Fibroblast of skin of right quadriceps (primary cell): ENCODE measurements around the gene ZNF48.
"Not testable (repeated sequence)": the region's sequence is repeated elsewhere in the genome, so short reads cannot be mapped to it uniquely, and the experiment has no call there.

ENCODE experiments used
- DNase-seq: peaks from one replicate; pipeline ENCODE4 v3.0.0-alpha.2; 2013

ZNF48 gene

DNA sequence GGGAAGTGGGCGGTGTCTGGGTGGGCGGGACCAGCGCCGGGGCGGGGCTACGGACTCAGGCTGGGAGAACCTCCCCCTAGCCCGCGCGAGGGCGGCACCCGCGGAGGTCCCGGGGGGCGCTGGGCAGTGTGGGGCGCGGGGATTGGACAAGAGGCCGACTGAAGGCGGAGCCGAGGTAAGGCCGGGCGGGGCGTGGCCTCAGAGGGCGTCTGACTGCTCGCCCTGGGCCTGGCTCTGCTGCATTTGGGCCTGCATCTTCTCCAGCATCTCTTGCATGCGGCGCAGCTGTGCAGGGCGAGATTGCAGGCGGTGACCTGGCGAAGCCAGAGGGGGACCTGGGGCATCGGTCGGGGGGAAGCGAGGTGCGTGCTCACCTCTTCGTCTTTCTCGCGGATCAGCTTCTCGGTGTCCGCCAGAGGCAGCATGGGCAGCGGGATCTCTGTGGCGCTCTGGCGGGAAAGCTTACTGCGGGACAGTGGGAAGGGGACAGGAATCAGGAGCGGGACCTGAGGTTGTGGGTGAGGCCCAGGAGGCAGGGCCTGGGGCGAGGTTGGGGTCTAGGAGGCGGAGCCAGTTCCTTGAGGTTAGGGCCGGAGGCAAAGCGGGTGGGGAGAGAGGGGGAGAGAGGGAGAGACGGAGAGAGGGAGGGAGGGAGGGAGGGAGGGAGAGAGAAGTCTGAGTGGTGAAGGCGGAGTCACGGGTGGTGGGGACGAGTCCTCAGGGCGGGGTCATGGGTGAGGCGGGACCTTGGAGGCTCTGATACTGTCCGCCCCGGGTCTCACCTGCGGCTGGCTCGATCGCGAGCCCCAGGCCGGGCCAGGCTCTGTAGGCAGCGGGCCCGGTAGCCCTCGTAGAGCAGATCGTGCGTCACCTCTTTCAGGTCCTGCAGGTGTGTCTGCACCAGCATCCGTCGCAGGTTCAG, 16.7 kb upstream of the ZNF48 start:
- DNase-seq: peak; percentile 98

DNA sequence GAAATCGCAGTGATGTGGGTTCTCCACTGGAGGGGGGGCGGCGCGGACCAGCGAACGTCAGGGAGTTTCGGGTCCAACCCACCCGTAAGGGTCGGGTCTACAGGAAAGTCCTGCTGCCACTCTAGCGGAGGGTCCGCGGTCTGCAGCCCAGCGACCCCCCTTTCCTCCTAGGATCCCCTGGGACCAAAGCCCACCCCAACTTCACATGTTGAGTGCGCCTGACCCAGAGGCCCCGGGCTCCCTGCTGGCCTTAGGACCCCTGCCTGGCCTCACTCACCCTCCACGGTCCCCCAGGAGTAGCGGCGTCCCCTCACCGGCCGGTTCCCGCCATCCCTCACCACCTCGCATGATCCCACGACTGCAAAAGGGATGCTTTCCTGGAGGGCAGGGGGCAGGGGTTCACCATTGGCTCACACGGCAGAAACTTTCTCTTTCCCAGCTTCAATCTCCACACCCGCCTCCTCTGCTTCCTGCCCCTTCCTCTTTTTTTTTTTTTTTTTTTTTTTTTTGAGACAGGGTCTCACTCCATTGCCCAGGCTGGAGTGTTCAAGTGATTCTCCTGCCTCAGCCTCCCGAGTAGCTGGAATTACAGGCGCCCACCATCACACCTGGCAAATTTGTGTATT, 15.9 kb upstream of the ZNF48 start:
- no peak for DNase-seq

DNA sequence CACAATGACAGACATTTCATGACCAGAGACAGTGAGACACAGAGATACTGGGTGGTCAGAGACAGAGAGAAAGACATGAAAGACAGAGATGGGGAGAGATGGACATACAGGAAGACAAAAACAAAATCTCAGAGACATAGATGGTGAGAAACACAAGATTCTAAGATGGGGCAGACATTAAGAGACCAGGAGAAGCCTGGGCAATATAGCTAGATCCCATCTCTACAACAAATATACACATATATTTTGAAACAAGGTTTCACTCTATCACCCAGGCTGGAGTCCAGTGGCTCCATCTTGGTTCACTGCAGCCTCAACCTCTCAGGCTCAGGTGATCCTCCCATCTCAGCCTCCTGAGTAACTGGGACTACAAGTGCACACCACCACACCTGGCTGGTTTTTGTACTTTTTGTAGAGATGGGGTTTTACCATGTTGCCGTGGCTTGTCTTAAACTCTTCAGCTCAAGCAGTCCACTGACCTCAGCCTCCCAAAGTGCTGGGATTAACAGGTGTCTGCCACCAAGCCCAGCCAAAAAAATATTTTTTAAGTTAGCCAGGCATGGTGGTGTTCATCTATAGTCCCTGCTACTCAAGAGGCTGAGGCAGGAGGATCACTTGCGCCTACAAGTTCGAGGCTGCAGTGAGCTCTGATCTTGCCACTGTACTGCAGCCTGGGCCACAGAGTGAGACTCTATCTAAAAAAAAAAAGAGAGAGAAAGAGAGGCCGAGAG, 15.0 kb upstream of the ZNF48 start:
- DNase-seq: no peak

DNA sequence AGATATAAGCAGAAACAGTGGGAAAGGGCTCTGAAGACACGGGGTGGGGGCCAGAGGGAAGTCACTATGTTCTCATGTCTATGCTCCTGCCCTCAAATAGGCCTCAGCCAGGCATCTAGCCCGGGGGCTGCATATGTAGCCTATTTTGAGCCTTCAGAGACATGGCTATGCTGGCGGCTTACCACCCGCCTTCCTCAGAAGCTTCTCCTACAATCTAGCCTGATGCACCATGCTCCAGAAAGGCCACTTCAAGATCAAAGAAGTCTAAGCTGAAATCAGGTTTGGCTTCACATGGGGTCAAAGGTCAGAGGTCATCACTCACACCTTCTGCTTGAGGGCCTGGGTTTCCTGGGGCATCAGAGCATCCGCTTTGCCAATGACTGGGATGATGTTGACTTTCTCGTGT, 14.4 kb upstream of the ZNF48 start:
- DNase-seq: no peak

DNA sequence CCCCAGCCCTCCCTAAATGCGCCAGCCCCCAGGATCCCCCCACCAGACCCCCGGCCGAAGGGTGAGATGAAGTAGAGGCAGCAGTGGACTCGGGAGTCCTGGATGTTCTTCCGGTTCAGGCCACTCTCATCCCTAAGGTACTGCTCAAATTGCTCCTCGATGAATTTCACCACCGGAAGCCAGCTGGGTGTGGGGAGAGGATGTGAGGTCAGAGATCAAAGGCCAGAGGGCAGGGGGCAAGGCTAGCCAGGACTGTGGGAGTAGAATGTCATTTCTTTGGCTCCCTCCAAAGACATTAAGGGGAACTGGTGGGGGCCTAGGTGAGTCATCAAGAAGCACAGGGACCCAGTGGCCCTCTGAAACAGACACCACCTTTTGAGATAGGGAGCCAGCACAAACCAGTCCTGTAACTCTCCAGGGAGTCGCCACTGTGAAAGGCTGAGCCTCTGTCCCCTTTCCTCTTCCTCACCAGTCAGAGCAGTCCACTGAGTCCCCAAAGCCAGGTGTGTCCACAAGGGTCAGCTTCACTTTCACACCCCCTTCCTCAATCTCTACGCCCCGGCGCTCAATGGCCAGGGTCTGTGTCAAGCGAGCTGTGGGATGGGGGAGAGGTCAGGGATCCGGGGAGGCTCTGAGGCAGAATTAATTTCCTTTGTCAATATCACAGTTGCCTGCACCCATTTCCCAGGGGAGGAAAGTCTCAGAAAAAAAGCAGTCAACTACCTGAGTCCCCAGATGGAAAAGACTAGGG, 13.8 kb upstream of the ZNF48 start:
- no peak for DNase-seq

DNA sequence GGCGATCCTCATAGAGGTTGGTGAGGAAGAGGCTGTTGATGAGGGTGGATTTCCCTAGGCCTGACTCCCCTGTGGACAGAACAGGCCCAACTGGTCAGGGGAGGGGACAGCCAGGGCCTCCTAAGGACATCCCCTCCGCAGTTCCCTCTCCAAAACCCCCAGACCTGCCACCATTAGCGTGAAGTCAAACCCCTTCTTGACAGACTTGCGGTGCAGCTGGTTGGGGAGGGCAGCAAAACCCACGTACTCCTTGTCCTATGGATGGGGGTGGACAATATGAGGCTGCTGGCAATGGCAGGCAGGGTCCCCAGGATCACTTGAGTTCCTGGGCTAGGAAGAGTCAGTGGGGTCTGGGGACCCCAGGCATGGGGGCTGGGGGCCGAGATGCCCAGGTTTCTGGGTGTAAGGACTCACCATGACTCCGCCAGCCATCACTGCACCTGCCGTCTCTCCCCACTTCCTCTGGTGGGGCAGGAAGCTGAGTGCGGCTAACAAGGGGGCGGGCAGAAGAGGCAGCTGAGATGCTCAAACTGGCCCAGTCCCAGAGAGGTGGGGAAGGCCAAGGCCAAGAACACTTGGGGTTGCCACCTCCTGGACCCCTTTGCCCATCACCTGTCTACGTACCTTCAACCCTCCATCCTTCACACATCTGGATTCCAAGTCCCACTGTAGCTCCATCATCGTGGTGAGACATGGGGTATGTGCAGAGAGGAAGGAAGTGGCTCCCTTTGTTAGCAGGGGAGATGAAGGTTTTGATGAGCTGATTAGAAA, 12.9 kb upstream of the ZNF48 start, which contains the start of gene SEPTIN1:
SEPTIN1 (minus strand) TSS at position 451 of the 771 bp plus-strand sequence; CDS start at position 432, 19 bp downstream.
- no peak for DNase-seq

DNA sequence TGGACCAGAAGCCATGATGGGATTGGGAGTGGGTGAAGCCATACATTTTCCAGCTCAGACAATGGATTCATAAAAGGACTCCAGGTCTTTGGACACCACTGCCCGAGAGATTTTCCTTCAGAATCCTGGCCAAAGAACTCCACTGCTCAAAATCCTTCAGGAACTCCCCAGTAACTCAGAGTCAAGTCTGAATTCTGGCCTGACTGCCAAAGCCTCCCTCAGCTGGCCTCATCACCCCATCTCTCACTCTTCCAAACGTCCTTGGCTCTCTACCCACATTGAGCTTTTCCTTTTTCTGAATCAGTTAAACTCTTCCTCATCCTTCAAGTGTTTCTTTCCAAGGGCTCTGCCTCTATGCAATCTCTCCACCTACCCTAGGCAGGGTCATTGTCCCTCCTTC, 11.7 kb upstream of the ZNF48 start:
- DNase-seq: no peak

DNA sequence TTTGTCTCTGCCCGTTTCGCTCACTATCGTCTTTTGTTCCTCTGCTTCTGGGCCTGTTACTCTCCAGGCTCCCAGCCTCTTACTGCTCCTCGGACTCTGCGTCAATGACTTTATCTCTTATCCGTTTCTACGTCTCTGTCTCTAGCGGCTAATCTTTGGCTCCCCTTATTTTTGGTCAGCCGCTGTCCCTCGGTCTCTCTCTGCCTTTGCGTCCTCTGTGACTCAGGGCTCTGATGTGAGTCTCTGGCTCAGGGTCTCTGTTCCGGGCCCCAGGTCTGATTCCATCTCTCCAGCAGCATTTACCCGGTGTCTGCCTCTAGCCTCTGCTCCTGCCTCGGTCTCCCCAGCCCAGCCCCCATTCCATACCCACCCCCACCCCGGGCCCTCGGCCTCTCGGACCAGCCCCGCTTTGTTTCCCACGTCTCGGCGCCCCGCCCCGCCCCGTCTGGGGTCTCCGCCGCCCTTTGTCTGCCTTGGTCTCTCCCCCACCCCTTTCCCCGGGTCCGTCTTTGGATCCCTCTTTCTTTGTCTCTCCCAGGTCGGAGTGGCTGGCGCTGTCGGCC, 547 bp upstream of the ZNF48 start:
- DNase-seq: no peak

DNA sequence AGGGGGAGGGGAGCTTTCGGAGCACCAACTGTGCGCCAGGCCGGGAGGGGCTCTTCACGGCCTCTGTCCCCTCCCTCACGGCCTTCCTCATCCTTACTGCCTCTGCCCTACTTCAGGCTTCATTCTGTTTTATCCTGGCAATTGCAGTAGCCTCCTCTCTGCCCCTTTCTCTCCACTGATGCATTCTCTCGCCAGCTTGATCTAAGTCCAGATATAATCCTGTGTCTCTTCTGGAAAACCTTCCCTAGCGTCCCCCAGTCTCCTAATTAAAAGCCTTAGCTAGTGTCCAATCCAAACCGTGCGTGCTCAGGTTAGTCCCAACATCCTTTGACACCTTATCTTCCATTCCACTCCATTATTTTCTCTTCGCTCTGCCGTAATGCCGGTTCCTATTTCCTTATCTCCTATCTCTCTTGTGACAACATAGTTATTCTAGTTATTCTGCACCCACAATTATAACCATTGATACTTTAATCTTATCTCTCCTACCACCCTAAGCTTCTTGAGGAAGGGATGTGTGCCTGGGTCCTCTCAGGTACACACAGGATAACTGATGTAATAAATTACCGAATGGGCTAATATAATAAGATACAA, 869 bp downstream of the ZNF48 start:
- no peak for DNase-seq

DNA sequence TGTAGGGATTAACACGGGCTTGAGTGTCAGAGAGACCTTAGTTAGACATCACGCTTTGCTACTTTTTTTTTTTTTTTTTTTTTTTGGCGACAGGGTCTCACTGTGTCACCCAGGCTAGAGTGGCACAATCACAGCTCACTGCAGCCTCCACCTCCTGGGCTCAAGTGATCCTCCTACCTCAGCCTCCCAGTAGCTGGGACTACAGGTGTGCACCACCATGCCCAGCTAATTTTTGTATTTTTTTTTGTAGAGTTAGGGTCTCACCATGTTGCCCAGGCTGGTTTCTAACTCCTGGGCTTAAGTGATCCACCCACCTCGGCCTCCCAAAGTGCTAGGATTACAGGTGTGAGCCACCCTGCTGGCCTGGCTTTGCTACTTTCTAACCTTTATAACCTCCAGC, 1.4 kb downstream of the ZNF48 start:
- not testable (repeated sequence) for DNase-seq

DNA sequence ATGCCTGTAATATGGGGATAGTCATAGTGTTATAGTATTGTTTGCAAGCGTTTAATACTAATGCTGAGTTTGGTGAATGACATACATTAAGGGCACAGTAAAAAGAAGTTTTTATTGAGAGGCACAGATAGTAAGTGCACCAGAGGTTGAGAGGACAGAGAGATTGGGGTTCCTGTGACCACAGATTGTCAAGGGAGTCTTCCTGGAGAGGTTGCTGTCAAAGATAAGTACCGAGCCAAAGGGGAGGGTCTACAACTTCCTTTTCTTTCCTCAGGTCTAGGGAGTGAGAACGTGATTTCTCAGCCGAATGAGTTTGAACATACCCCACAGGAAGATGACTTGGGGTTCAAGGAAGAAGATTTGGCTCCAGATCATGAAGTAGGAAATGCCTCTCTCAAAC, 1.8 kb downstream of the ZNF48 start:
- DNase-seq: no peak

DNA sequence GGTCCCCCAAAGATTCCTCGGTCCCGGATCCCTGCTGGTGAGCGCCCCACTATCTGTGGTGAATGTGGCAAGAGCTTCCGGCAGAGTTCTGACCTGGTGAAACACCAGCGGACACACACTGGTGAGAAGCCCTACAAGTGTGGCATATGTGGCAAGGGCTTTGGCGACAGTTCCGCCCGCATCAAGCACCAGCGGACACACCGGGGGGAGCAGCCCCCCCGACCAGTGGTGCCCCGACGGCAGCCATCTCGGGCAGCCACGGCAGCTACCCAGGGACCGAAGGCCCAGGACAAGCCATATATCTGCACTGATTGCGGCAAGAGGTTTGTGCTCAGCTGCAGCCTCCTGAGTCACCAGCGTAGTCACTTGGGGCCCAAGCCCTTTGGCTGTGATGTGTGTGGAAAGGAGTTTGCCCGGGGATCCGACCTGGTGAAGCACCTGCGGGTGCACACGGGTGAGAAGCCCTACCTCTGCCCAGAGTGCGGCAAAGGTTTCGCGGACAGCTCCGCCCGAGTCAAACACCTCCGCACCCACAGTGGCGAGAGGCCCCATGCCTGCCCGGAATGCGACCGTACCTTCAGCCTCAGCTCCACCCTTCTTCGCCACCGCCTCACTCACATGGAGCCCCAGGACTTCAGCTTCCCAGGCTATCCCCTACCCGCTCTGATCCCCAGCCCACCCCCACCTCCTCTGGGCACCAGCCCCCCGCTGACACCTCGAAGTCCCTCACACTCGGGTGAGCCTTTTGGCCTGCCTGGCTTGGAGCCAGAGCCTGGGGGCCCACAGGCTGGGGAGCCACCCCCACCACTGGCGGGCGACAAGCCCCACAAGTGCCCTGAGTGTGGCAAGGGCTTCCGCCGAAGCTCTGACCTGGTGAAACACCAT, 2.8 kb downstream of the ZNF48 start:
- DNase-seq: no peak

DNA sequence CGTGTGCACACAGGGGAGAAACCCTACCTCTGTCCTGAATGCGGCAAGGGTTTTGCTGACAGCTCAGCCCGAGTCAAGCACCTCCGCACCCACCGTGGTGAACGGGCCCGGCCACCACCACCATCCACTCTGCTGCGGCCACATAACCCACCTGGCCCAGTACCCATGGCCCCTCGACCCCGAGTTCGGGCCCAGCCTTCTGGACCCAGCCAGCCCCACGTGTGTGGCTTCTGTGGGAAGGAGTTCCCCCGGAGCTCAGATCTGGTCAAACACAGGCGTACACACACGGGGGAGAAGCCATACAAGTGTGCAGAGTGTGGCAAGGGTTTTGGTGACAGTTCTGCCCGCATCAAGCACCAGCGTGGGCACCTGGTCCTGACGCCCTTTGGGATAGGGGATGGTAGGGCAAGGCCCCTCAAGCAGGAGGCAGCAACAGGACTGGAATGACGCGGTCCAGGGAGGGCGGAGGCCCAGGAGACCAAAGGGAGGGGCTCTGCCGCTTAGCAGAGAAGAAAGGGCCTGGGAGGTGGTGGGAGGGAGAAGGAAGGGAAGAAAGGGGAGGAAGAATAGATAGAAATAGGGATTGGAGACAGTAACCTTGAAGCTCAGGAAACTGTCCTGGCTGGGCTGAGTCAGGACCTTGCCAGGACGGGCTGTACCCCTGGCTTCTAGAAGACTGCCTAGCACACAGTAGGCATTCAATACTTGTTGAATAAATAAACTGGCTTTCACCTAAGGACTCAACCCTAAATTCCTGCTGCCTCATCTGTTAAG, 3.6 kb downstream of the ZNF48 start:
- no peak for DNase-seq

DNA sequence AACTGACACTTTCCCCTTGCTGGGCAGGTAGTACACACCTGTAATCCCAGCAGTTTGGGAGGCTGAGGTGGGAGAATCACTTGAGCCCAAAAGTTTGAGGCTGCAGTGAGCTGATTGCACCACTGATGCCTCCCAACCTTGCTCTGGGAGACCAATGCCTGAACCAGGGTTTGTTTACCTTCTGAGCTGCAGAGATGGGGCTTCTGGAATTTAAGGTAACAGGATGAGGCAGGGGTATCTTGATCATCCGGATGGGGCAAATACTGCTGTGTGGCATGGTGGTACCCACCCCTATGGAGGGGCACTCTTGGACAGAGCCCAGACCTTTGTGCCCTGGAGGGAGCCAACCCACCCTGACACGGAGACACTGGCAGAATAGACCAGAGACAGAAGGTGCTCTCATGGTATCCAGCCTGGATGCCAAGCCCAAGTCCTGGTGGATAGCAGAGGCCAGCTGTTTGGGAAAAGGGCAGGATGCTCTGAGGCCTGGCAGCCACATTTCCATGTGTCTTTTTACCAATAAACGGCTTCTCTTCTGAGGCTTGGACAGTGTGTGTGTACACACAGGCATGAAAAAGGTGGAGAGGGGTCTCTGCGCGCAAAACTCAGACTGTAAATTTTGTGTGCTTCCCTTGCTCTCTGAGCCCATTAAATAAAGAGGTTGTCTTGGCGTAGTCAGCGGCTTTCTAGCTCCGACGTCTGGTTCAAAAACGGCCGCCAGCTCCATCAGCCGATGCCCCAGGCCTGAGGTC, 4.4 kb downstream of the ZNF48 start:
- DNase-seq: no peak

DNA sequence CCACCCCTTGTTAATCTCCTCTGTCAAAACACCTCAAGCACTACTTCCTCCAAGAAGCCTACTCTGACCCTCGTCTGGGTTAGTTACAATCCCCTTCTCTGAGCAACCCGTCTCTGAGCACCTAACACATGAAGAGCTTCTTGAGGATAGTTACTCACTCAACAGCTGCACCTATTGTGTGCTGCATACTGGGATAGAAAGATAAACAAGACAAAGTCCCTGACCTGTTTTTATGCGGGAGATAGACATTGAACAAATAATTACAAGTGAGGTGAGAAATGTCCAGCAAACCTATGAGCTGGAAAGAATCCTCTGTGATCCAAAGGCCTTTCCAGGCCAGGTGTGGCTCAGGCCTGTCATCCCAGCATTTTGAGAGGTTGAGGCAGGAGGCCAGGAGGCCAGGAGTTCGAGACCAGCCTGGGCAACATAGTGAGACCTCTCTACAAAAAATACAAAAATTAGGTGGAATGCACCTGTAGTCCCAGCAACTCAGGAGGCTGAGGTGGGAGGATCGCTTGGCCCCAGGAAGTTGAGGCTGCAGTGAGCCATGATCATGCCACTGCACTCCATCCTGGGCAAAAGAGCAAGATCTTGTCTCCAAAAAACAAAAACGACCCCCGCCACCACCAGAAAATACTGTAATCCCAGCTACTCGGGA, 6.7 kb downstream of the ZNF48 start:
- DNase-seq: no peak

DNA sequence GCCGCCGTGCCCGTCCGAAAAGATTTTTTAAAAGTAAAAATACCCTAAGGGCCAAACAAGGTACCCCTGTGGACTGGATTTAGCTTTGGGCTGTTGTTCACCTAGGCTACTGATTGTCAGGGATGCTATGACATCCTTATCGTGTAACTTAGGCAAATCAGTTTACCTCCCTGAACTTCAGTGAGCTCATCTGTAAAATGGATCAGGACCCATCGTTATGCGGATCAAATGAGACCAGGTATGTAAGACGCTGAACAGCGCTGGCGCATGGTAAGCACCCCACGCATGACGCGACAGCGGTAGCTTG, 11.5 kb downstream of the ZNF48 start:
- DNase-seq: no peak

DNA sequence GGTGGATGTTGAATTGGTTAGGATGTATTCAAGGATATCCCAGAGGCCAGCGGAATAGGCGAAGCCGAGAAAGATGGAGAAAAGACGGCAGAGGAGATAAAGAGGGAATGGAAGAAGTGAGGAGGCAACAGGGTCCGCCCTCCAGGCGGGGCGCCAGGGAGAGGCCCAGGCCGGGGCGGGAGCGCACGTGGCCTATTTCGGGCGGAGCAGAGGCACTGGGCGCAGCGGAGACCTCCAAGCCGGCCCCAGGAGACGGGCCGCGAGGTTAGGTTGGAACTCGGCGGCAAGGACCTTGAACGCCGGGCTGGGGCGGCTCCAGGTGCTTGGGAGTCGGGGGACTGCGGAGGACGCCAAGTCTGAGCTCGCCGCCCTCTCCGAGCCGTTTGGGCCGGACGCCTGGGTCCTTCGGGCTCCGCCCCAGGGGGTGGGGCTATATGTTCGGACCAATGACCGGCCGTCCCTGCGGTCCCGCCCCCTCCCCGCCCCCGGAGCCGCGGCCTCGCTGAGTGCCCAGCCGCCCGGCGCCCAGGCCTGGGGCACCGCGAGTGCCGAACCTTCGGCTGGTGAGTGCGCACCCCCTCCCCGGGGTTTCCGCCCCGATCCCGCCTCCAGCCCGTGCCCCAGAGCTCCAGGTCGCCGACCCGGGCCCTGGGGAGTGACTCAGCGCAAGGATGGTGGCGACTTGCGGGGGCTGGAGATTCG, 12.0 kb downstream of the ZNF48 start, which contains the start of gene ZNF771:
ZNF771 (plus strand) TSS at position 505 of the 702 bp plus-strand sequence. CDS start 448 bp downstream, outside the sequence.
- DNase-seq: peak; percentile 87
